ENCODE measurements around the gene HAP1.

DNA sequence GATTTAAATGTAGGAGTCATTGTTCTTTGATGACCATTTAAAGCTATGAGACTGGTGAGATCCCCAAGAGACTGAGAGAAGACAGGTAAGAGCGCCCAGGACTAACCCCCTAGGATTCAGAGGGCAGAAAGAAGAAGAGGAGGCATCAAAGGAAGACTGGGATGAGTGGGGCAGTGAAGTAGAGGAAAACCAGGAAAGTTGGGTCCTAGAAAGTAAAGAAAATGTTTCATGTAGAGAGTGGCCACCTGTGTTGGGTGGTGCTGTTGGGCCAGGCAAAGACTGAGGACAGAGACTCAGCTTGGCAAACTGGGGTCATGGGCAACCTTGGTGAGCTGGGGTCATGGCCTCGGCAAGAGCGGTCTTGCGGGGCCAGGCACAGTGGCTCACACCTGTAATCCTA is 1.3 kb upstream of the HAP1 start:
- TF ChIP-seq RCOR1 (IDR thresholded peaks at IDR 0.05; ENCODE audit: low read depth, low read length) (no peak), MAX (IDR thresholded peaks at IDR 0.05) (no peak), CEBPB (IDR thresholded peaks at IDR 0.05) (no peak), KDM1A (IDR thresholded peaks at IDR 0.05; ENCODE audit: low read depth) (no peak), CHD2 (IDR thresholded peaks at IDR 0.05; ENCODE audit: low read length, partially characterized antibody) (no peak), PBX3 (IDR thresholded peaks at IDR 0.05) (no peak), EP300 (IDR thresholded peaks at IDR 0.05) (no peak), ESRRA (IDR thresholded peaks at IDR 0.05; ENCODE audit: borderline replicate concordance, low read length) (no peak), SMC3 (IDR thresholded peaks at IDR 0.05) (no peak), SREBF2 (IDR thresholded peaks at IDR 0.05) (no peak), JUN (IDR thresholded peaks at IDR 0.05) (no peak), ZC3H11A (IDR thresholded peaks at IDR 0.05) (no peak)
- TF ChIP-seq, protein P1, sequence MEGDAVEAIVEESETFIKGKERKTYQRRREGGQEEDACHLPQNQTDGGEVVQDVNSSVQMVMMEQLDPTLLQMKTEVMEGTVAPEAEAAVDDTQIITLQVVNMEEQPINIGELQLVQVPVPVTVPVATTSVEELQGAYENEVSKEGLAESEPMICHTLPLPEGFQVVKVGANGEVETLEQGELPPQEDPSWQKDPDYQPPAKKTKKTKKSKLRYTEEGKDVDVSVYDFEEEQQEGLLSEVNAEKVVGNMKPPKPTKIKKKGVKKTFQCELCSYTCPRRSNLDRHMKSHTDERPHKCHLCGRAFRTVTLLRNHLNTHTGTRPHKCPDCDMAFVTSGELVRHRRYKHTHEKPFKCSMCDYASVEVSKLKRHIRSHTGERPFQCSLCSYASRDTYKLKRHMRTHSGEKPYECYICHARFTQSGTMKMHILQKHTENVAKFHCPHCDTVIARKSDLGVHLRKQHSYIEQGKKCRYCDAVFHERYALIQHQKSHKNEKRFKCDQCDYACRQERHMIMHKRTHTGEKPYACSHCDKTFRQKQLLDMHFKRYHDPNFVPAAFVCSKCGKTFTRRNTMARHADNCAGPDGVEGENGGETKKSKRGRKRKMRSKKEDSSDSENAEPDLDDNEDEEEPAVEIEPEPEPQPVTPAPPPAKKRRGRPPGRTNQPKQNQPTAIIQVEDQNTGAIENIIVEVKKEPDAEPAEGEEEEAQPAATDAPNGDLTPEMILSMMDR (IDR thresholded peaks at IDR 0.05), result no peak
- TF ChIP-seq, protein P2, sequence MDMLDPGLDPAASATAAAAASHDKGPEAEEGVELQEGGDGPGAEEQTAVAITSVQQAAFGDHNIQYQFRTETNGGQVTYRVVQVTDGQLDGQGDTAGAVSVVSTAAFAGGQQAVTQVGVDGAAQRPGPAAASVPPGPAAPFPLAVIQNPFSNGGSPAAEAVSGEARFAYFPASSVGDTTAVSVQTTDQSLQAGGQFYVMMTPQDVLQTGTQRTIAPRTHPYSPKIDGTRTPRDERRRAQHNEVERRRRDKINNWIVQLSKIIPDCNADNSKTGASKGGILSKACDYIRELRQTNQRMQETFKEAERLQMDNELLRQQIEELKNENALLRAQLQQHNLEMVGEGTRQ (IDR thresholded peaks at IDR 0.05), result no peak
